ACC112 (cell line): ENCODE measurements around the gene PTPRN2.
"Not testable (repeated sequence)": the region's sequence is repeated elsewhere in the genome, so short reads cannot be mapped to it uniquely, and the experiment has no call there.

Experiments
- H2AFZ ChIP-seq: fragments of 200-600 bp; sonication (generic); one replicate; pipeline ENCODE4 v1.6.0; 2017; ENCODE audit warnings: antibody characterized with exemption, low read length; ENCODE audit not compliant: unreplicated experiment
- H3K27ac ChIP-seq: fragments of 200-600 bp; sonication (generic); 2 replicates; pipeline ENCODE4 v1.5.1; 2014; ENCODE audit warnings: low read depth, mild to moderate bottlenecking, antibody characterized with exemption, low read length, moderate library complexity
- H3K27me3 ChIP-seq: fragments of 200-600 bp; sonication (generic); 2 replicates; pipeline ENCODE4 v1.6.1; 2014; ENCODE audit warnings: mild to moderate bottlenecking, antibody characterized with exemption, low read length, moderate library complexity, mixed read lengths; ENCODE audit not compliant: insufficient read depth
- H3K36me3 ChIP-seq: fragments of 200-600 bp; sonication (generic); 2 replicates; pipeline ENCODE4 v1.6.1; 2016; ENCODE audit warnings: mild to moderate bottlenecking, antibody characterized with exemption, low read length, moderate library complexity, mixed read lengths; ENCODE audit not compliant: insufficient read depth
- H3K4me1 ChIP-seq: fragments of 200-600 bp; sonication (generic); one replicate; pipeline ENCODE4 v1.6.1; 2016; ENCODE audit warnings: low read length, mixed read lengths; ENCODE audit not compliant: insufficient read depth, unreplicated experiment, control insufficient read depth
- H3K4me3 ChIP-seq: fragments of 200-600 bp; sonication (generic); 2 replicates; pipeline ENCODE4 v1.5.1; 2014; ENCODE audit warnings: mild to moderate bottlenecking, low read depth, low read length
- H3K79me2 ChIP-seq: fragments of 200-600 bp; sonication (generic); one replicate; pipeline ENCODE4 v1.6.0; 2016; ENCODE audit warnings: low read length; ENCODE audit not compliant: control insufficient read depth, unreplicated experiment, insufficient read depth

PTPRN2 gene

GRCh38 chr7:157980774-157981173 is 606.8 kb downstream of the PTPRN2 start:
- Histone ChIP-seq H3K4me3 (no peak overlapping the region), H3K4me1 (no peaks in the 10 kb centered on the region), H3K79me2 (no peaks in the 10 kb centered on the region), H3K36me3 (no peaks in the 10 kb centered on the region), H3K27me3 (no peaks in the 10 kb centered on the region), H2AFZ (no peak overlapping the region), H3K27ac (no peak overlapping the region)

DNA sequence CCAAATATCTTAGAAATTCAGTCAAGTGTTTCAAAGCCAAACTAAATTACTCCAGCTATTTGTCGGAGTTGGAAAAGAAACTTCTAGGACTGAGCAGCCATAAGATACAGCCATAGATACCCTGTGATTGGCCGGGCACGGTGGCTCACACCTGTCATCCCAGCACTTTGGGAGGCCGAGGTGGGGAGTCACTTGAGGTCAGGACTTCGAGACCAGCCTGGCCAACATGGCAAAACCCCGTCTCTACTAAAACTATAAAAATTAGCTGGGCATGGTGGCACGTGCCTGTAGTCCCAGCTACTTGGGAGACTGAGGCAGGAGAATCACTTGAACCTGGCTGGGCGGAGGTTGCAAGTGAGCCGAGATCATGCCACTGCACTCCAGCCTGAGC is 607.3 kb downstream of the PTPRN2 start:
- not testable (repeated sequence) for H3K27ac ChIP-seq, H2AFZ ChIP-seq, H3K79me2 ChIP-seq, H3K4me1 ChIP-seq, H3K27me3 ChIP-seq, H3K4me3 ChIP-seq, H3K36me3 ChIP-seq

- Histone ChIP-seq H2AFZ (no peak overlapping the region), H3K36me3 (no peaks in the 10 kb centered on the region), H3K27ac (no peak overlapping the region), H3K4me1 (no peaks in the 10 kb centered on the region), H3K79me2 (no peaks in the 10 kb centered on the region), H3K4me3 (no peak overlapping the region), H3K27me3 (no peaks in the 10 kb centered on the region)
Observed at GRCh38 chr7:157979636-157980340, 607.8 kb downstream of the PTPRN2 start.

DNA sequence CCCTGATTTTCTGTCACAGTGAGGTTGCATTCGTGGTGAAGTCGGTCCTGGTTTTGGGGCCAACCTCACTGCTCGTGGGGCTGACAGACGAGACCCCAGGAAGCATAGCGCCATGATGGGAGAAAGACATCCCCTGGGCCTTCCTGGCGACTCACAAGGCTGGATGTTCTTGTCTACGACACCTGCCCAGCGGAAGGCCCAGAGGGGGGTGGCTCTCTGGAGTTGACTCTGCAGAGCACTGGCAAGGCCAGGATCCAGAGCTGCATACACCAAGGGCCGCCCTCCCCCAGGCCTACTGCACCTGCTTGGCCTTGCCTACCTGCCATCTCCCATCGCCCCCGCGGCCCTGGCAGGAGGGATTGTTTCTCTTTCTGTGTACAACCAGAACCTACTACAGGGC is 608.9 kb downstream of the PTPRN2 start:
- Histone ChIP-seq H3K79me2 (no peaks in the 10 kb centered on the region), H3K27ac (no peak overlapping the region), H2AFZ (no peak overlapping the region), H3K4me3 (no peak overlapping the region), H3K27me3 (no peaks in the 10 kb centered on the region), H3K4me1 (no peaks in the 10 kb centered on the region), H3K36me3 (no peaks in the 10 kb centered on the region)

GRCh38 chr7:157977717-157978496 is 609.7 kb downstream of the PTPRN2 start:
- Histone ChIP-seq H3K36me3 (no peaks in the 10 kb centered on the region), H2AFZ (no peak overlapping the region), H3K79me2 (no peaks in the 10 kb centered on the region), H3K27ac (no peak overlapping the region), H3K27me3 (no peaks in the 10 kb centered on the region), H3K4me1 (no peaks in the 10 kb centered on the region), H3K4me3 (no peak overlapping the region)

DNA sequence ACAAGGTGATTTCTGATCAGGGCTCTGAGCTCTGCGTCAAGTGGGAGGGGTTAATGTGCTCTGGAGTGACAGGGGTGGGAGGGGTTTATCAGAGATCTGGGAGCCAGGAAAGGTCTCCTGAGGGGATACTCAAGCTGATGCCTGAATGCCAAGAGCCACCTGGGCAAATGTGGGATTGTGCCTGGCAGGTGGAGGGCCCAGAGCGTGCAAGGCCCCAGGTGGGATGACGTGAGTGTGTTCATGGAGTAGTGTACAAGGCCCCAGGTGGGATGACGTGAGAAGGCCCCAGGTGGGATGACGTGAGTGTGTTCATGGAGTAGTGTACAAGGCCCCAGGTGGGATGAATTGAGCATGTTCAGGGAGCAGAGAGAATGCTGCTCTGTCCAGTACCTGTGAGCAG is 610.3 kb downstream of the PTPRN2 start:
- Histone ChIP-seq H3K79me2 (no peaks in the 10 kb centered on the region), H3K4me1 (no peaks in the 10 kb centered on the region)

GRCh38 chr7:157976406-157976805 is 611.2 kb downstream of the PTPRN2 start:
- Histone ChIP-seq H3K36me3 (no peaks in the 10 kb centered on the region), H3K27ac (no peak overlapping the region), H3K4me1 (no peaks in the 10 kb centered on the region), H3K79me2 (no peaks in the 10 kb centered on the region), H3K4me3 (no peak overlapping the region), H3K27me3 (no peaks in the 10 kb centered on the region), H2AFZ (no peak overlapping the region)

More for the DNA sequence above, 610.3 kb downstream of the PTPRN2 start:
- Histone ChIP-seq H2AFZ (no peak overlapping the region), H3K36me3 (no peaks in the 10 kb centered on the region), H3K27ac (no peak overlapping the region), H3K27me3 (no peaks in the 10 kb centered on the region), H3K4me3 (no peak overlapping the region)

DNA sequence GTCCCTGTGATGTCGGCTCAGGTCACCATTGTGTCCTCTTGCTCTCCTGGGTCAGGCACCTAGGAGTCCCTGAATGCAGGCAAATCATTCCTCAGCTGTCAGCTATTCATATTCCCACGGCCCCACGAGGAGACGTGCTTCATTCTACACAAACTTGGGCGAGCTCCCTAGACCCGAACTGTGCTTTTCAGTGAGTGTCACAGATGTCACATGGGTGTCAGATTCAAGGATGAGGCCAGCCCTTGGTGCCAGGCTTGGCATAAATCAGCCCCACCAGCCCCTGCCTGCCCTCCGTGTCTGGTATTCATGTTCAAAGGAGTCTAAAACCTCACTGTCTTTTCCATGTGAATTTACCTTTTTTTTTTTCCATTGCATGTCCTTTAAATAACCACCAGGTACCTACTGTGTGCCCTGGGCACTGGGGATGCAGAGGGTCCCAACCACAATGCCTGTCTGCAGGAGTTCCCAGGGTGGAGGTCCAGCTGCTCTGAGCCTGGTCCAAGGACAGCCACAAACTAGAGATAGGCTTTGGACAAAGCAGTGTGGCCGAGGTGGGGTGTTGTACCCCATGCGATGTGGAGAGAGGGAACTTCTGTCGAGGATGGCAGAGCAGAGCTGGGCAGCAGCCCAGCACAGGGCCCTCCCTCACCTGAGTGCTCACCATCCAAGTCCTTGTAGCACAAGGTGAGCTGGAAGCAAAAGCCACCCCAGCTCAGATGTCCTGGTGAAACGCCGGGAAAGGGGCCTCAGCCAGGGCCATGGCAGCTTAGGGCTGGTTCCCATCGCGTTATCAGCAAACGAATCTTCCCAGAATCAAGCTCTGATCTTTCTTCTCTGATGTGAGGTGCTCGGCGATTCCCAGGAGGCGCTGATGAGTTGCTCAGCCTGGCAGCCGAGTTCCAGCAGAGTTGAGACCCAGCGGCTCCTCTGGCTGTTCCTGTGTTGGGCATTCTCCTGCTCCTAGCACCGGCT is 611.9 kb downstream of the PTPRN2 start:
- Histone ChIP-seq H3K79me2 (no peaks in the 10 kb centered on the region), H3K36me3 (no peaks in the 10 kb centered on the region), H3K4me1 (no peaks in the 10 kb centered on the region)

GRCh38 chr7:157974678-157975230 is 612.9 kb downstream of the PTPRN2 start:
- H3K4me3 ChIP-seq, result no peak overlapping the region
- H3K36me3 ChIP-seq, result no peaks in the 10 kb centered on the region
- H3K27me3 ChIP-seq, result no peaks in the 10 kb centered on the region
- no peaks in the 10 kb centered on the region for H3K4me1 ChIP-seq
- H2AFZ ChIP-seq, result no peak overlapping the region
- no peaks in the 10 kb centered on the region for H3K79me2 ChIP-seq
- H3K27ac ChIP-seq, result no peak overlapping the region

More for the DNA sequence above, 611.9 kb downstream of the PTPRN2 start:
- Histone ChIP-seq H3K27ac (no peak overlapping the region), H2AFZ (no peak overlapping the region), H3K27me3 (no peaks in the 10 kb centered on the region), H3K4me3 (no peak overlapping the region)

GRCh38 chr7:157973971-157974677 is 613.5 kb downstream of the PTPRN2 start:
- no peak overlapping the region for H2AFZ ChIP-seq
- no peaks in the 10 kb centered on the region for H3K4me1 ChIP-seq
- H3K27me3 ChIP-seq, result no peaks in the 10 kb centered on the region
- H3K4me3 ChIP-seq, result no peak overlapping the region
- no peak overlapping the region for H3K27ac ChIP-seq
- no peaks in the 10 kb centered on the region for H3K36me3 ChIP-seq
- H3K79me2 ChIP-seq, result no peaks in the 10 kb centered on the region
